ENCODE data around the gene ABCA13.

The ABCA13 gene

GRCh38 chr7:48237354-48237753 lies 66.1 kb downstream of the ABCA13 start:
- no peak overlapping the region for H3K4me3 ChIP-seq (ENCODE audit: low read length)
- TF ChIP-seq CTCF (IDR thresholded peaks at IDR 0.05; ENCODE audit: insufficient read depth, low read depth, low read length, missing control alignments), result no peak
- DNase-seq (ENCODE audit: low read depth), result no peak

- H3K4me3 ChIP-seq (ENCODE audit: low read length), result no peak overlapping the region
- DNase-seq (ENCODE audit: low read depth), result no peak
- no peak for TF ChIP-seq CTCF (IDR thresholded peaks at IDR 0.05; ENCODE audit: insufficient read depth, low read depth, low read length, missing control alignments)
Observed at GRCh38 chr7:48242846-48243245, 71.6 kb downstream of the ABCA13 start.

GRCh38 chr7:48244864-48245271 lies 73.6 kb downstream of the ABCA13 start:
- no peak for TF ChIP-seq CTCF (IDR thresholded peaks at IDR 0.05; ENCODE audit: insufficient read depth, low read depth, low read length, missing control alignments)
- no peak for DNase-seq (ENCODE audit: low read depth)
- no peak overlapping the region for H3K4me3 ChIP-seq (ENCODE audit: low read length)

- H3K4me3 ChIP-seq (ENCODE audit: low read length), result no peak overlapping the region
- TF ChIP-seq CTCF (IDR thresholded peaks at IDR 0.05; ENCODE audit: insufficient read depth, low read depth, low read length, missing control alignments), result no peak
- no peak for DNase-seq (ENCODE audit: low read depth)
Observed at GRCh38 chr7:48245751-48246472, 74.7 kb downstream of the ABCA13 start.

- DNase-seq (ENCODE audit: low read depth), result no peak
- no peak for TF ChIP-seq CTCF (IDR thresholded peaks at IDR 0.05; ENCODE audit: insufficient read depth, low read depth, low read length, missing control alignments)
- no peak overlapping the region for H3K4me3 ChIP-seq (ENCODE audit: low read length)
Observed at GRCh38 chr7:48249166-48249565, 77.9 kb downstream of the ABCA13 start.

GRCh38 chr7:48250441-48250951 lies 79.2 kb downstream of the ABCA13 start:
- no peak for DNase-seq (ENCODE audit: low read depth)
- TF ChIP-seq CTCF (IDR thresholded peaks at IDR 0.05; ENCODE audit: insufficient read depth, low read depth, low read length, missing control alignments), result no peak
- H3K4me3 ChIP-seq (ENCODE audit: low read length), result no peak overlapping the region

- peak; percentile 30 for DNase-seq (ENCODE audit: low read depth)
- H3K4me3 ChIP-seq (ENCODE audit: low read length), result no peak overlapping the region
- no peak for TF ChIP-seq CTCF (IDR thresholded peaks at IDR 0.05; ENCODE audit: insufficient read depth, low read depth, low read length, missing control alignments)
Observed at GRCh38 chr7:48251766-48252165, 80.5 kb downstream of the ABCA13 start.

Measured in epithelial cell of esophagus (primary cell).